ENCODE data around the gene SLC9B1.

GRCh38 chr4:102988429-102989020, 31.0 kb downstream of the SLC9B1 start:
- TF ChIP-seq POLR2A (IDR thresholded peaks at IDR 0.05) (no peak), CTCF (IDR thresholded peaks at IDR 0.05) (no peak), POLR2AphosphoS5 (IDR thresholded peaks at IDR 0.05) (no peak), EP300 (IDR thresholded peaks at IDR 0.05) (no peak)

All from stomach (tissue), 4 donors.